ENCODE results near the gene P2RX4. TPM values are rescaled to one million over a fixed set of nuclear protein-coding genes. Genes with fewer than 3 reads are reported as not detected.

Gene P2RX4
- total RNA-seq, 1 experiment from 2014 or later = 17.1 TPM

DNA sequence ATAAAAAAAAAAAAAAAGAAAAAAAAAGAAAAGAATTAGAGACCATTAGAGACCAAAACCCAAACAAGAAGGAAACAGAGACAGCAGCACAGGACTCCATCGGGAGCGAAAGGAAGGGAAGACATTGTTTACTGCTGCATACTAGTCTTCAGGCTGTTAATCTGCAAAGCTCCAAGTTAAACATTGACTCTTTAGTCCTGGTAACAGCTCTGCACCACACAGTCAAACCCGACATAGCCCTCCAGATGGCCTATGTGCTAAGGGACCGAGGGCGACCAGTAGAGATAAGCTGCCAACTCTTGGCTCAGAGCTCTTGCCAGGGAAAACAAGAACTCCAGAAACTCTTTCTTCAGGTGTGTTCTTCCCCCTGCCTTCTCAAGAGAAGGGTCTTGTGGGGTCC is 7.8 kb downstream of the P2RX4 start:
- no peaks in the 10 kb centered on the region for H3K27me3 ChIP-seq (ENCODE audit: insufficient read depth, low read length)
- H3K4me2 ChIP-seq (ENCODE audit: low read length) = no peak overlapping the region
- H3K9me2 ChIP-seq (ENCODE audit: insufficient read depth) = no peaks in the 10 kb centered on the region
- H3K4me3 ChIP-seq (replicated peaks in 1 of 2; ENCODE audit: low read depth in 1 of 2, low read length in 2 of 2) = no peak overlapping the region
- DNase-seq (ENCODE audit: low read depth, low spot score) = no peak
- no peak for TF ChIP-seq POLR2A (IDR thresholded peaks at IDR 0.05; ENCODE audit: borderline replicate concordance, extremely low read depth, insufficient read depth, insufficient read length)
- no peak for TF ChIP-seq MAX (IDR thresholded peaks at IDR 0.05)
- no peak for TF ChIP-seq YY1 (IDR thresholded peaks at IDR 0.05; ENCODE audit: extremely low read depth, insufficient replicate concordance, low read depth, low read length)
- TF ChIP-seq POLR2AphosphoS5 (IDR thresholded peaks at IDR 0.05; ENCODE audit: low read depth, low read length) = no peak
- TF ChIP-seq, protein P1, sequence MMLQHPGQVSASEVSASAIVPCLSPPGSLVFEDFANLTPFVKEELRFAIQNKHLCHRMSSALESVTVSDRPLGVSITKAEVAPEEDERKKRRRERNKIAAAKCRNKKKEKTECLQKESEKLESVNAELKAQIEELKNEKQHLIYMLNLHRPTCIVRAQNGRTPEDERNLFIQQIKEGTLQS (IDR thresholded peaks at IDR 0.05) = no peak
- no peak for TF ChIP-seq CBX3 (IDR thresholded peaks at IDR 0.05; ENCODE audit: low read depth)
- no peak for TF ChIP-seq SIN3A (IDR thresholded peaks at IDR 0.05; ENCODE audit: low read depth)
- TF ChIP-seq EGR1 (IDR thresholded peaks at IDR 0.05; ENCODE audit: low read depth) = no peak
- POLR2A ChIA-PET = no interaction called here
- no peak overlapping the region for H3K27ac ChIP-seq (ENCODE audit: low read depth, low read length)
- RAD21 ChIA-PET (ENCODE audit: low non-redundant PET in 1 of 2, low total read pairs in 2 of 2, uncharacterized antibody in 2 of 2, unreplicated experiment in 2 of 2) = no interaction called here
- CTCF ChIA-PET = no interaction called here
- H2AFZ ChIP-seq (ENCODE audit: low read depth, low read length, poor library complexity, severe bottlenecking) = no peak overlapping the region
- H4K20me1 ChIP-seq (ENCODE audit: insufficient read depth) = no peaks in the 10 kb centered on the region
- peaks cover 23 to 43% of the 10 kb centered on the region in 2 experiments for H3K4me1 ChIP-seq (ENCODE audit: control insufficient read depth in 1 of 2, insufficient read depth in 2 of 2, low read length in 2 of 2)
- H3K9ac ChIP-seq (ENCODE audit: low read length) = no peak overlapping the region
- H3K9me3 ChIP-seq (ENCODE audit: control insufficient read depth in 1 of 2, insufficient read depth in 1 of 2, low read depth in 1 of 2, low read length in 2 of 2) = no peaks in the 10 kb centered on the region
- intact Hi-C loops (cut with micrococcal nuclease) = loop anchor here (5.0 kb wide), 1 partner anchor 85 kb away; the partner anchor contains the start of gene P2RX7
- ATAC-seq = no peak
- no TSS peak for BruUV-seq (replicated peaks)
- 0 out of 2 replicates have a peak, but pooled peaks cover 3% of the 10 kb centered on the region for H3K79me2 ChIP-seq (ENCODE audit: insufficient read depth, low read length)
- H3K36me3 ChIP-seq (ENCODE audit: control insufficient read depth in 1 of 2, insufficient read depth in 2 of 2, low read length in 2 of 2) = no peaks in the 10 kb centered on the region

DNA sequence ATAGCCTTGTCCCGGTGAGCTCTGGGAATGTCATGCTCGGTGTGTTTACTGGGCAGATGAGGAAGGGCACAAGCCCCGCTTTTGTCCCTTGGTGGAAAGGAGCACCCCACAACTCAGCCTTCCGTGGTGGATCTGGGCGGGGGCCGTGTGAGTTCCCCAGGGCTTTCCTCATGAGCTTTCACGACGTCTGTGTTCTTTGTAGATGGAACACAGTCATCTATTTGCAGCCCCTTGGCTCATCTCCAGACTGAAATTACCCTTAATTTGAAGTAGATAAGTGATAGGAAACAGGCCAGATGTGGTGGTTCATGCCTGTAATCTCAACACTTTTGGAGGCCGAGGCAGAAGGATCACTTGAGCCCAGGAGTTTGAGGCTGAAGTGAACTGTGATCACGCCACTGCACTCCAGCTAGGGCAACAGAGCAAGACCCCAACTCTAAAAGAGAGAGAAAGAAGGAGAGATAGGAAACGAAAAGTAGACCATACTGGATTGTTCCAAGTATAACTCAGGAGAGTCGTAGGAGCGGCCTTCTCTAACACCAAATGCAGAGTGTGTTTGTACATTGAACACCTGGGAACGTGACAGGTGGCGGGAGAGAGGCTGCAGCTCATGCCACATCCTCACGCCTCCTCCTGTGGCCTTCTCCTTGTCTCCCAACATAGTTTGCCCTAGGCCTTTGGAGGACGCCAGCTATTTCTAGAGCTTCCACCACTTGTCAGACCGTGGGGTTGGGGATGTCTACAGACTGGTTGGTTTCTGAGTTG is 8.8 kb downstream of the P2RX4 start:
- RAD21 ChIA-PET (ENCODE audit: low non-redundant PET in 1 of 2, low total read pairs in 2 of 2, uncharacterized antibody in 2 of 2, unreplicated experiment in 2 of 2) = no interaction called here
- no peaks in the 10 kb centered on the region for H3K36me3 ChIP-seq (ENCODE audit: control insufficient read depth in 1 of 2, insufficient read depth in 2 of 2, low read length in 2 of 2)
- TF ChIP-seq YY1 (IDR thresholded peaks at IDR 0.05; ENCODE audit: extremely low read depth, insufficient replicate concordance, low read depth, low read length) (no peak), FOSL1 (IDR thresholded peaks at IDR 0.05; ENCODE audit: low read depth) (no peak)
- no peaks in the 10 kb centered on the region for H3K9me3 ChIP-seq (ENCODE audit: control insufficient read depth in 1 of 2, insufficient read depth in 1 of 2, low read depth in 1 of 2, low read length in 2 of 2)
- H3K27me3 ChIP-seq (ENCODE audit: insufficient read depth, low read length) = no peaks in the 10 kb centered on the region
- H3K27ac ChIP-seq (ENCODE audit: low read depth, low read length) = no peak overlapping the region
- ATAC-seq (no peak), DNase-seq (ENCODE audit: low read depth, low spot score) (no peak)
- intact Hi-C loops (cut with micrococcal nuclease) = loop anchor here (5.0 kb wide), 1 partner anchor 86 kb away; the partner anchor contains the start of gene P2RX7
- H3K4me2 ChIP-seq (ENCODE audit: low read length) = no peak overlapping the region
- H3K9ac ChIP-seq (ENCODE audit: low read length) = no peak overlapping the region
- peaks cover 23 to 37% of the 10 kb centered on the region in 2 experiments for H3K4me1 ChIP-seq (ENCODE audit: control insufficient read depth in 1 of 2, insufficient read depth in 2 of 2, low read length in 2 of 2)
- no peak overlapping the region for H3K4me3 ChIP-seq (replicated peaks in 1 of 2; ENCODE audit: low read depth in 1 of 2, low read length in 2 of 2)
- H3K9me2 ChIP-seq (ENCODE audit: insufficient read depth) = no peaks in the 10 kb centered on the region
- CTCF ChIA-PET = no interaction called here
- no peak overlapping the region for H2AFZ ChIP-seq (ENCODE audit: low read depth, low read length, poor library complexity, severe bottlenecking)
- BruUV-seq (replicated peaks) = no TSS peak
- POLR2A ChIA-PET = no interaction called here
- no peaks in the 10 kb centered on the region for H3K79me2 ChIP-seq (ENCODE audit: insufficient read depth, low read length)
- no peaks in the 10 kb centered on the region for H4K20me1 ChIP-seq (ENCODE audit: insufficient read depth)

Measured in HCT116 (cell line).